ENCODE measurements around the gene ZNF341.

- TF ChIP-seq CTCF (IDR thresholded peaks at IDR 0.05) (no peak), EP300 (IDR thresholded peaks at IDR 0.05) (no peak), POLR2A (IDR thresholded peaks at IDR 0.05) (no peak), POLR2AphosphoS5 (IDR thresholded peaks at IDR 0.05) (no peak)
Measured at GRCh38 chr20:33694639-33695012, 37.2 kb upstream of the ZNF341 start.
